ENCODE data around the gene FZD2.
"Not testable (repeated sequence)": the region's sequence is repeated elsewhere in the genome, so short reads cannot be mapped to it uniquely, and the experiment has no call there.

FZD2 gene

DNA sequence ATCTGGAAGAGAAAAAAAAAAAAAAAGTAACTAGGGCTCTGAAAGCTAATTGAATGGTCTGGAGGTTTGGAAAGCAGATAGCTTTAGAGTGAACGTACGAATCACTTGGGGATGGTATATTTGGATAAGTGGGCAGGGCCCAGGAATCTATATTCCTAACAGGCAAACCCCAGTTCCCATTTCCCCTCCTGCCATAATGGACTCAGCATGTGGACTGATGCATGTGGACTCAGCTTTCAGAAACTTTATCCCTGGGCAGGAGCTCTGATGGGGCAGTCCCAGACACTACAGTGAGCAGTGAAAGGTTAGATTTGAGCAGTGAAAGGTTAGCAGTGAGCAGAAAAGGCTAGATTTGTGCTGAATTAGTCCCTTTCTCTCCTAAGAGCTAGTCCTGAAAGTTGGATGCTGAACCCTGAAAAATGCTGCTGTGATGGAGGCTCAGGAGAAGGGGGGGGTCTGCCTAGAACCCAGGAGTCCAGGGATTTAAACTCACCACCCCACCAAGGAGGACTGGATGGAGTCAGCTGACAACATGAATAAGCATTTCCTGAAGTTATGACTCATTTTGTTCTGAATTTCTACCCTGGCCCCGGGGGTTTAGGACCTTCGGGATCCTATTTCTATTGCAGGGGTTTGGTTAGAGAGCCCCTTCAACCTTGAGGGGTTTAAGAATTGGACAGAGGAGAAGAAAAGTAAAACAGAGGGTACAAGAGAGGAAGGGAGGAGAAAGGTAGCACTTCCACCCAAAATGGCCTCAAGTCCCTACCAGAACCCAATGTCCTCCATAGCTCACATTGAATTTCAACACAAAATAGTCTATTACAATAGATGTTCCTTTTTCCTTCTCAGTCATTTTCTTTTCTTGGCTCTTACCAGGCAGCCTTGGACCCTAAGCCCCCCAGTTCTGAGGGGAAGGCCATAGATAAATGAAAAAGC lies 10.3 kb upstream of the FZD2 start:
- DNase-seq (ENCODE audit: low read depth in 2 of 2, low spot score in 1 of 2) = no peak

GRCh38 chr17:44547625-44548267 lies 9.5 kb upstream of the FZD2 start:
- DNase-seq (ENCODE audit: low read depth in 2 of 2, low spot score in 1 of 2) = no peak

GRCh38 chr17:44548376-44549230 lies 8.7 kb upstream of the FZD2 start:
- no peak for DNase-seq (ENCODE audit: low read depth in 2 of 2, low spot score in 1 of 2)

- no peak for DNase-seq (ENCODE audit: low read depth in 2 of 2, low spot score in 1 of 2)
Observed at GRCh38 chr17:44549686-44550085, 7.6 kb upstream of the FZD2 start.

DNA sequence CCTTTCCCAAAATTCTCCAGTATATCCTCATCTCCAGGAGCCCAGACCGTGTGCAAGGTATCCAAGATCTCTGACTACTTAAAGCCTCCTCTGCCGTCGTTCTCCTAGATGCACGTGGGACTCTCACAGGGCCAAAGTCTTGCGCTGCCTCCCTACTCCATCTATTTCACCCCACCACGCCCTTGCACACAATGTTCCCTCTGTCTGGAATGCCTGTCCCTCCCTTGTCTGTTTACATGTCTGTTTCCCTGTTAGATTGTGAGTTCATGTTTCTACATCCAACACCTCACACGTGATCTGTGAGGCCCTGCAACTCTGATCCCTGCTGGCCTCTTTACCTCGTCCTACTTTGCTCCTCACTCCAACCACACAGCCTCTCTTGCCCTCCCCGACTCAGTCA lies 4.9 kb upstream of the FZD2 start:
- DNase-seq (ENCODE audit: low read depth in 2 of 2, low spot score in 1 of 2) = no peak

DNA sequence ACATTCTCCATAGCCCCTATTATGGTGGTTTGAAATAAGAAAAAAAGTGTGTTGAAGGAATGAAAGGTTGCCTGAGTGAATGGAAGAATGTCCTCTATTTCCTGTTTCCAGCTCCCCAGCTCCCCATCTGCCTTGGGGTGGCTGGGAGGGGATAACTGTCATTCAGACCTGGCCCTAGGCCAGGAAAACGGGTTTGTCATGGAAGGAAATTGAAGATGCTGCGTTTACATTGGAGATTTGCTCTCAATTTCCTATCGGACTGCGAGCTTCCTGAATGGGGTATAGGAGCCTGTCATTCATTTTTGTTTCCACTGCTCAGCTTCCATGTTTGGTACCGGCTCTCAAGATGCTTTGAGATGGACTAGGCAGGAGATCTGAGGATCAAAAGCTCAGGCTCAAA lies 2.2 kb upstream of the FZD2 start:
- DNase-seq (ENCODE audit: low read depth in 2 of 2, low spot score in 1 of 2) = no peak

- DNase-seq (ENCODE audit: low read depth in 2 of 2, low spot score in 1 of 2) = no peak
Observed at GRCh38 chr17:44556166-44556831, 985 bp upstream of the FZD2 start.

- DNase-seq (ENCODE audit: low read depth in 2 of 2, low spot score in 1 of 2) = no peak
Observed at GRCh38 chr17:44557651-44558285, 484 bp downstream of the FZD2 start.

DNA sequence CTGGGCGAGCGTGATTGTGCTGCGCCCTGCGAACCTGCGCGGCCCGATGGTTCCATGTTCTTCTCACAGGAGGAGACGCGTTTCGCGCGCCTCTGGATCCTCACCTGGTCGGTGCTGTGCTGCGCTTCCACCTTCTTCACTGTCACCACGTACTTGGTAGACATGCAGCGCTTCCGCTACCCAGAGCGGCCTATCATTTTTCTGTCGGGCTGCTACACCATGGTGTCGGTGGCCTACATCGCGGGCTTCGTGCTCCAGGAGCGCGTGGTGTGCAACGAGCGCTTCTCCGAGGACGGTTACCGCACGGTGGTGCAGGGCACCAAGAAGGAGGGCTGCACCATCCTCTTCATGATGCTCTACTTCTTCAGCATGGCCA lies 1.0 kb downstream of the FZD2 start:
- no peak for DNase-seq (ENCODE audit: low read depth in 2 of 2, low spot score in 1 of 2)

DNA sequence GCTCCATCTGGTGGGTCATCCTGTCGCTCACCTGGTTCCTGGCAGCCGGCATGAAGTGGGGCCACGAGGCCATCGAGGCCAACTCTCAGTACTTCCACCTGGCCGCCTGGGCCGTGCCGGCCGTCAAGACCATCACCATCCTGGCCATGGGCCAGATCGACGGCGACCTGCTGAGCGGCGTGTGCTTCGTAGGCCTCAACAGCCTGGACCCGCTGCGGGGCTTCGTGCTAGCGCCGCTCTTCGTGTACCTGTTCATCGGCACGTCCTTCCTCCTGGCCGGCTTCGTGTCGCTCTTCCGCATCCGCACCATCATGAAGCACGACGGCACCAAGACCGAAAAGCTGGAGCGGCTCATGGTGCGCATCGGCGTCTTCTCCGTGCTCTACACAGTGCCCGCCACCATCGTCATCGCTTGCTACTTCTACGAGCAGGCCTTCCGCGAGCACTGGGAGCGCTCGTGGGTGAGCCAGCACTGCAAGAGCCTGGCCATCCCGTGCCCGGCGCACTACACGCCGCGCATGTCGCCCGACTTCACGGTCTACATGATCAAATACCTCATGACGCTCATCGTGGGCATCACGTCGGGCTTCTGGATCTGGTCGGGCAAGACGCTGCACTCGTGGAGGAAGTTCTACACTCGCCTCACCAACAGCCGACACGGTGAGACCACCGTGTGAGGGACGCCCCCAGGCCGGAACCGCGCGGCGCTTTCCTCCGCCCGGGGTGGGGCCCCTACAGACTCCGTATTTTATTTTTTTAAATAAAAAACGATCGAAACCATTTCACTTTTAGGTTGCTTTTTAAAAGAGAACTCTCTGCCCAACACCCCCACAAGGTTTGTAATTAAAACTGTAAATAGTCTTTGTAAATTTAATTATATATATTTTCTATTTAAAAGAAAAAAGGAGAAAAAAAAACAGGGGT lies 1.7 kb downstream of the FZD2 start:
- DNase-seq (ENCODE audit: low read depth in 2 of 2, low spot score in 1 of 2) = no peak

DNA sequence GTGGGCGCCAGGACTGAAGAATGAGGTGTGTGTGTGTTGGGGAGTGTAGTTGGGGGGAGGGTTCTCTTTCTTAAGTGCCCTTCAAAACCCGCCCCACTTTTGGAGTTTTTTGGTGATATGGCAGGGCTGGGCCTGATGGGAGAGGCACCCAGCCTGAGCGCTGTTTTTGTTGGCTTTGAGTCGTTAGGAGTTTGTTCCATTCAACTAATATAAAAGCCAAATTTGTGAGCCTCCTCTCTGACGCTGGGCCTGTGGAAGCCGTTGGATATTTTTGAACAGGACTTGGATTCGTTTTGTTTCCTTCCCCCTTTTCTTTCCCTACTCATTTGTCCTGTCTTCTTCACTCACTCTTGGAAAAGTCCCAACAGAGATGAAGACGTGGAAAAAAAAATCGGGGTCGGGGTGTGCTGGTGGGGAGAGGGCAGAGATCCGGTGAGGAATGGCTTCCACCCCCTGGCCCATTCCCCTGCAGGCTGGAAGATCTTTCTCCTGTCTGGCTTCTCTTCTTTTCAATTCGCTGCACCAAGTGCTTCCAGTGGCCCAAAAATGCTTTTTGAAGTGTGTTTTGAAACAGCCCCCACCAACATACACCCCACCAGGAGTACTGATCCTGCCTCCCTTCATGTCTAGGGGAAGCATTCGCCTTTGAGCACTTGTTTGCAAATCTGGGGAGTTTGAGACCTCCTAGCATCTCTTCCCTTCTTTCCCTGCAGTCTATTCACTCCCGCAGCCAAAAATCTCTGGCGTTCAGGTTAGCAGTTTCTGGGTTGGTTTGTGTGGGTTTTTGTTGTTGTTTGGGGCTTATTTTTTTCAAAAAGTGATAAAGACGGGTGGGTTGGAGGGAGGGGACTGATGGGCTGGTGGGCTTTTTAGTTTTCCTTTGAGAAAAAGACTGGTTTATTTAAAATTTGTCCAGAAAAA lies 2.6 kb downstream of the FZD2 start:
- DNase-seq (ENCODE audit: low read depth in 2 of 2, low spot score in 1 of 2) = no peak

DNA sequence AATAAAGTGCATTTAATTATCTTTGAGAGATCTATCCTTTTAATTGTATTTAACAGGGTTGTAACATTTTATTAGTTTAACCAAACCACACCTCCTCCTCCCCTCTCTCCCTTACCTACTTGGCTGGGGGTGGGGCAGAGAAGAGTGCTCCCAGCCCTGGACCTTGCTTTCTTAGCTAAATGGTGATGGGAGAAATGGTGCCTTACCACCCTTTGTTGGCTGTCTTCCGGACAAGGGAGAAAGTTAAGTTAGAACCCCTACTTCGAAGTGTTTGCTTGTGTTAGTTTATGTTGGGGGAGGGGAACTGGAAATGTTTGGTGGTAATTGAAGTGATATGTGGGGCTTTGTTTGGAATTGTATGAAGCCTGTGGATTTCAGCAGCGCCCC lies 3.9 kb downstream of the FZD2 start:
- DNase-seq (ENCODE audit: low read depth in 2 of 2, low spot score in 1 of 2) = no peak

DNA sequence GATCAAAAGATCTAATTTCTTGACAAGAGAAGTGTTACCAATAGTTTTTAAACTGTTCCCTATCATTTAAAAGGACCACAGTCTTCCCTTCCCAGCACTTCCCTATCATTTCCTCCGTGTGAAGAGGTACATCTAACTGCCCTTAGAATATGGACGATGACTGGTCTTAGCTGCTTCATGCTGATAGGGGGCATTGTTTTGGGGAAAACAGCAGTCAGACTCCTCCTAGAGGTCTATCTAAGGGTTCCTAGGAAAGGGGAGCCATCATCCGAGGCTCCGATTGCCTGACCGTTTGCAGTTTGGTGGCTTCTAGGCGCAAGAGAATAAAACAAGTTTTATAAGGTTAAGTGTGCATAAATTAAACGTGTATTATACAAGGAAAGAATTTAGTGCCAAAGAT lies 7.1 kb downstream of the FZD2 start:
- DNase-seq (ENCODE audit: low read depth in 2 of 2, low spot score in 1 of 2) = no peak

DNA sequence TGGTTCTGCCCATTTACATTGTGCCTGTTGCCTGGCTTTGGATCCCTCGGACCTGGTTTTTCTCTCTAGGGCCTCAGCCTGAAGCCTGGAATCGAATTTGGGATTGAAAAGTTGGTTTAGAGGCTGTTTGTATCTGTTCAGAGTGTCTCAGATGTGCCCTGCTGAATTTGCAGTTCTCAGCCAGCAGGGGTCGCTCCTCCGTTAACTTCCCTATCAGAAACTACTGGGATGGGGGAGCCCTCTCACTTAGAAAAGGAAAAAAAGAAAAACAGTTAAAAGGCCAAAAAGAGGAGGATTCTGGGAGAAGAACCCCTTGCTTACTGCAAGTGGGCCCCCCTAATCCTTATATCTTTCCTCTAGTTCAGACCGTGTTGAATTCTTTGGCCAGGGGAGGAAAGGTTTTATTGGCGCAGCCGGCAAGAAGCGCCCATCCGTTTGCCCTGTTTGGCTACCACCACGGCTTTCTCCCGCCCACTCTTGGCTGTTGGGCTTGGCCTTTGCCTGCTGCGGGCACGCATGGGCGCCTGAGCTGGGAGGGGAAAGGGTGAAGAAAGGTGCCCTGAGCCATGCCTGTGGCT lies 8.7 kb downstream of the FZD2 start:
- DNase-seq (ENCODE audit: low read depth in 2 of 2, low spot score in 1 of 2) = no peak

DNA sequence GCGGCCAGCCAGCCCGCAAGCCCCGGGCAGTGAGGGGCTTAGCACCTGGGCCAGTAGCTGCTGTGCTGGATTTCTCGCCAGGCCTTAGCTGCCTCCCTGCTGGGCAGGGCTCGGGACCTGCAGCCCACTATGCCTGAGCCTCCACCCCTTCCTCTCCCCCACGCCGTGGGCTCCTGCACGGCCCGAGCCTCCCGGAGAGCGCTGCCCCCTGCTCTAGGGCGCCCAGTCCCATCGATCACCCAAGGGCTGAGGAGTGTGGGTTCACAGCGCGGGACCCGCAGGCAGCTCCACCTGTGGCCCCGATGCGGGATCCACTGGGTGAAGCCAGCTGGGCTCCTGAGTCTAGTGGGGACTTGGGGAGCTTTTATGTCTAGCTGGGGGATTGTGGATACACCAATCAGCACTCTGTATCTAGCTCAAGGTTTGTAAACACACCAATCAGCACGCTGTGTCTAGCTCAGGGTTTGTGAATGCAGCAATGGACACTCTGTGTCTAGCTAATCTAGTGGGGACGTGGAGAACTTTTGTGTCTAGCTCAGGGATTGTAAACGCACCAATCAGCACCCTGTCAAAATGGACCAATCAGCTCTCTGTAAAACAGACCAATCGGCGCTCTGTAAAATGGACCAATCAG lies 11.1 kb downstream of the FZD2 start:
- DNase-seq (ENCODE audit: low read depth in 2 of 2, low spot score in 1 of 2) = not testable (repeated sequence)

- no peak for DNase-seq (ENCODE audit: low read depth in 2 of 2, low spot score in 1 of 2)
Observed at GRCh38 chr17:44568945-44569858, 11.9 kb downstream of the FZD2 start.

DNA sequence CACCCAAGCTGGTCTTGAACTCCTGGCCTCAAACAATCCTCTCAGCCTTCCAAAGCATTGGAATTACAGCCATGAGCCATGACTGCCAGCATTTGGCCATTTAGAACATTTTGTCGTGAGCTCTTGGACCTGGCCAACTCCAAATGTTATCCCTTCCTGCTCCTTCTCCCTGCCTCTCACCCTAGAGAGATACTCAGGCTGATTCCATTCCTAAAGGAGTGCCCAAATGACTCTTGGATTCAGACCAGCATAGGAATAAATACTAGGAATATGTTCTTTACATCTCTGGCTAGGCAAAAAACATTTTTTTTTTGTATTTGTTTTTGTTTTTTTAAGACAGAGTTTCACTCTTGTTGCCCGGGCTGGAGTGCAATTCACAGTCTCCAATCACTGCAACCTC lies 15.5 kb downstream of the FZD2 start:
- no peak for DNase-seq (ENCODE audit: low read depth in 2 of 2, low spot score in 1 of 2)

All from stimulated activated CD8-positive, alpha-beta memory T cell treated with anti-CD3 and anti-CD28 coated beads, Interleukin-4, amount 100 ng/mL, for 4 hours (primary cell).